ENCODE results near the gene FYN. TPM values are rescaled to one million over a fixed set of nuclear protein-coding genes. Genes with fewer than 3 reads are reported as not detected.

Gene FYN
- total and polyA plus RNA-seq, 2 of the 8 experiments (the other 6 are each of a cell fraction or from before 2014, with no cell fraction given), result 46.8 to 97.2 TPM

GRCh38 chr6:111710439-111710838 is 162.8 kb downstream of the FYN start:
- no peaks in the 10 kb centered on the region for H3K23me2 ChIP-seq (ENCODE audit: low read depth, low read length)
- H2BK20ac ChIP-seq (ENCODE audit: low read length), result no peak overlapping the region
- DNase-seq (ENCODE audit: low read depth in 1 of 2, low spot score in 2 of 2) (no peak), FAIRE-seq (no peak)
- no peak overlapping the region for H4K5ac ChIP-seq (ENCODE audit: insufficient read length, low read depth, low read length)
- H3K36me3 ChIP-seq (ENCODE audit: control insufficient read depth in 2 of 4, insufficient read depth in 4 of 4, low read length in 3 of 4), result peaks cover 0 to 3% (median 3%) of the 10 kb centered on the region in 4 experiments; a peak in 3 of 8 replicates
- no peak overlapping the region for H3K4ac ChIP-seq (replicated peaks; ENCODE audit: insufficient read length, low read depth, low read length)
- H2BK5ac ChIP-seq (ENCODE audit: low read depth, low read length), result no peak overlapping the region
- H2AFZ ChIP-seq (ENCODE audit: low read length), result no peak overlapping the region
- H3K79me2 ChIP-seq (ENCODE audit: control insufficient read depth in 1 of 2, insufficient read depth in 2 of 2, low read length in 2 of 2), result no peaks in the 10 kb centered on the region
- H4K91ac ChIP-seq (replicated peaks; ENCODE audit: insufficient read length, low read length), result no peak overlapping the region
- WGBS, 2 experiments (ENCODE audit: extremely low coverage in 1 of 2, insufficient coverage in 1 of 2, insufficient read length in 1 of 2, insufficient replicate concordance in 2 of 2, low coverage in 1 of 2, low lambda C conversion rate in 2 of 2, missing lambda C conversion rate in 1 of 2), result 93% methylated on average over 2 of the region's 2 CpGs; no CpG with 5 or more reads in 1 of the 2 experiments
- no peak overlapping the region for H3K18ac ChIP-seq (ENCODE audit: extremely low read depth, low read length)
- H3K9me3 ChIP-seq (ENCODE audit: insufficient read depth in 2 of 2, low read depth in 1 of 2, low read length in 1 of 2), result no peaks in the 10 kb centered on the region
- H3K14ac ChIP-seq (ENCODE audit: insufficient read length), result no peak overlapping the region
- ChIA-PET CTCF (ENCODE audit: partially characterized antibody) (interaction anchor here (0.6 to 4.6 kb wide), 47 partner anchors 11 to 332 kb away, joined by 3 to 102 read pairs (median 4); no protein-coding TSS in a partner anchor), POLR2A (ENCODE audit: partially characterized antibody) (interaction anchor here (1.1 to 1.5 kb wide), 3 partner anchors 285 to 332 kb away, joined by 3 to 5 read pairs (median 4); no protein-coding TSS in a partner anchor)
- no peak overlapping the region for H3K4me3 ChIP-seq (ENCODE audit: extremely low read depth in 1 of 4, insufficient read depth in 2 of 4, low read depth in 3 of 4, low read length in 4 of 4)
- no peak overlapping the region for H2BK12ac ChIP-seq (ENCODE audit: low read depth, low read length)
- peaks cover 0 to 1% (median 0%) of the 10 kb centered on the region in 4 experiments; a peak in 1 of 7 replicates for H3K27me3 ChIP-seq (replicated peaks in 1 of 4; ENCODE audit: control insufficient read depth in 3 of 4, extremely low read depth in 1 of 4, insufficient read depth in 3 of 4, low read length in 3 of 4)
- no peak overlapping the region for H2BK15ac ChIP-seq (ENCODE audit: low read length)
- H3K4me2 ChIP-seq (ENCODE audit: insufficient read depth in 1 of 2, low read depth in 2 of 2, low read length in 2 of 2), result no peak overlapping the region
- H4K8ac ChIP-seq (ENCODE audit: extremely low read depth, insufficient read depth, low read length), result no peak overlapping the region
- H3K9ac ChIP-seq (replicated peaks in 1 of 4; ENCODE audit: extremely low read depth in 1 of 4, low read depth in 3 of 4, low read length in 3 of 4), result no peak overlapping the region
- H3K4me1 ChIP-seq (replicated peaks in 1 of 4; ENCODE audit: control insufficient read depth in 3 of 4, insufficient read depth in 4 of 4, low read length in 3 of 4), result peaks cover 0 to 6% (median 3%) of the 10 kb centered on the region in 4 experiments; a peak in 5 of 7 replicates
- H3K56ac ChIP-seq (replicated peaks; ENCODE audit: insufficient read length, low read depth, low read length), result no peak overlapping the region
- H3K79me1 ChIP-seq (ENCODE audit: low read depth, low read length), result no peaks in the 10 kb centered on the region
- no peak overlapping the region for H2BK120ac ChIP-seq (replicated peaks; ENCODE audit: low read depth, low read length)
- no peak overlapping the region for H2AK5ac ChIP-seq (ENCODE audit: low read depth, low read length)
- no peak overlapping the region for H3K27ac ChIP-seq (ENCODE audit: low read depth, low read length)
- H4K20me1 ChIP-seq (replicated peaks in 1 of 2; ENCODE audit: control insufficient read depth in 1 of 2, insufficient read depth in 2 of 2, low read length in 2 of 2), result no peaks in the 10 kb centered on the region
- H3K23ac ChIP-seq (ENCODE audit: insufficient read length), result no peak overlapping the region
- TF ChIP-seq MAFK (IDR thresholded peaks at IDR 0.05; ENCODE audit: low read depth, low read length) (no peak), SIN3A (conservative IDR thresholded peaks at IDR 0.05 in 1 of 2, IDR thresholded peaks at IDR 0.05 in 1 of 2; ENCODE audit: low read depth in 1 of 2, low read length in 2 of 2) (no peak), CTBP2 (IDR thresholded peaks at IDR 0.05; ENCODE audit: borderline replicate concordance, insufficient read depth, insufficient read length, low read length) (no peak), JUN (IDR thresholded peaks at IDR 0.05; ENCODE audit: low read depth, low read length) (no peak), POLR2A (IDR thresholded peaks at IDR 0.05; ENCODE audit: control extremely low read depth in 1 of 2, low read depth in 2 of 2, low read length in 2 of 2) (no peak), YY1 (IDR thresholded peaks at IDR 0.05; ENCODE audit: low read depth, low read length) (no peak), GABPA (IDR thresholded peaks at IDR 0.05; ENCODE audit: borderline replicate concordance, insufficient read depth, low read length) (no peak), RAD21 (IDR thresholded peaks at IDR 0.05 in 1 of 2, conservative IDR thresholded peaks at IDR 0.05 in 1 of 2; ENCODE audit: low read depth in 2 of 2, low read length in 2 of 2) (no peak), TAF1 (IDR thresholded peaks at IDR 0.05; ENCODE audit: low read depth, low read length) (no peak), JUND (IDR thresholded peaks at IDR 0.05; ENCODE audit: low read length) (no peak), ZNF274 (IDR thresholded peaks at IDR 0.05; ENCODE audit: borderline replicate concordance, extremely low read depth, low read length) (no peak)
- TF ChIP-seq, protein P1, sequence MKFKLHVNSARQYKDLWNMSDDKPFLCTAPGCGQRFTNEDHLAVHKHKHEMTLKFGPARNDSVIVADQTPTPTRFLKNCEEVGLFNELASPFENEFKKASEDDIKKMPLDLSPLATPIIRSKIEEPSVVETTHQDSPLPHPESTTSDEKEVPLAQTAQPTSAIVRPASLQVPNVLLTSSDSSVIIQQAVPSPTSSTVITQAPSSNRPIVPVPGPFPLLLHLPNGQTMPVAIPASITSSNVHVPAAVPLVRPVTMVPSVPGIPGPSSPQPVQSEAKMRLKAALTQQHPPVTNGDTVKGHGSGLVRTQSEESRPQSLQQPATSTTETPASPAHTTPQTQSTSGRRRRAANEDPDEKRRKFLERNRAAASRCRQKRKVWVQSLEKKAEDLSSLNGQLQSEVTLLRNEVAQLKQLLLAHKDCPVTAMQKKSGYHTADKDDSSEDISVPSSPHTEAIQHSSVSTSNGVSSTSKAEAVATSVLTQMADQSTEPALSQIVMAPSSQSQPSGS (IDR thresholded peaks at IDR 0.05; ENCODE audit: low read length), result no peak
